HepG2 (cell line): Measurements from ENCODE around the gene PALM. TPM values are rescaled to one million over a fixed set of nuclear protein-coding genes. Genes with fewer than 3 reads are reported as not detected.

Source experiments
- CBX2 ChIP-seq, 2 experiments: fragments of 200-600 bp in 1 of 2; sonication (generic); formaldehyde crosslinking in 1 of 2; IDR thresholded peaks; 2 replicates each; pipeline versions ENCODE4 v1.7.0 to v1.8.1; 2018 to 2022; ENCODE audit warnings: low read depth in 2 of 2, low read length in 1 of 2, mild to moderate bottlenecking in 1 of 2, missing genetic modification reagents in 1 of 2
- GATA4 ChIP-seq: sonication (generic); IDR thresholded peaks from 2 replicates; pipeline ENCODE4 v1.6.1; 2016; ENCODE audit warnings: antibody characterized with exemption, low read depth, borderline replicate concordance
- IKZF1 ChIP-seq: fragments of 450-650 bp; IDR thresholded peaks from 2 replicates; pipeline ENCODE4 v1.7.1; 2016
- KDM5B ChIP-seq: sonication (generic); formaldehyde crosslinking; IDR thresholded peaks from 2 replicates; pipeline ENCODE4 v1.4.0; 2020; ENCODE audit warnings: missing genetic modification reagents, mild to moderate bottlenecking, borderline replicate concordance
- MAZ ChIP-seq, 2 experiments: sonication (generic) in 1 of 2; formaldehyde crosslinking in 1 of 2; IDR thresholded peaks; 2 replicates each; pipeline versions ENCODE4 v1.5.0 to v1.6.1; 2012 to 2020; ENCODE audit warnings: low read depth in 2 of 2, mild to moderate bottlenecking in 2 of 2, borderline replicate concordance in 1 of 2, improper control_type of control experiment in 1 of 2, low read length in 1 of 2, missing genetic modification reagents in 1 of 2, moderate library complexity in 1 of 2
- NFIB ChIP-seq: sonication (generic); formaldehyde crosslinking; IDR thresholded peaks from 2 replicates; pipeline ENCODE4 v1.9.0; 2021; ENCODE audit warnings: missing genetic modification reagents, mild to moderate bottlenecking, borderline replicate concordance
- SALL2 ChIP-seq: sonication (generic); formaldehyde crosslinking; IDR thresholded peaks from 2 replicates; pipeline ENCODE4 v1.8.1; 2023; ENCODE audit warnings: mild to moderate bottlenecking, missing genetic modification reagents, inconsistent platforms
- SATB2 ChIP-seq: sonication (generic); formaldehyde crosslinking; IDR thresholded peaks from 2 replicates; pipeline ENCODE4 v1.5.0; 2020; ENCODE audit warnings: missing genetic modification reagents
- THAP11 ChIP-seq: IDR thresholded peaks from 2 replicates; pipeline ENCODE4 v1.6.1; 2016; ENCODE audit warnings: missing biosample characterization, missing genetic modification reagents
- ZFP36L2 ChIP-seq: sonication (generic); formaldehyde crosslinking; IDR thresholded peaks from 2 replicates; pipeline ENCODE4 v1.4.0; 2020; ENCODE audit warnings: missing genetic modification reagents
- ZNF18 ChIP-seq: sonication (generic); formaldehyde crosslinking; IDR thresholded peaks from 2 replicates; pipeline ENCODE4 v1.8.0; 2022; ENCODE audit warnings: mild to moderate bottlenecking, missing genetic modification reagents; ENCODE audit not compliant: insufficient replicate concordance
- ZNF224 ChIP-seq: sonication (generic); formaldehyde crosslinking; IDR thresholded peaks from 2 replicates; pipeline ENCODE4 v1.5.0; 2020; ENCODE audit warnings: mild to moderate bottlenecking, missing genetic modification reagents
- ZNF253 ChIP-seq: sonication (generic); formaldehyde crosslinking; IDR thresholded peaks from 2 replicates; pipeline ENCODE4 v1.8.0; 2022; ENCODE audit warnings: mild to moderate bottlenecking, missing genetic modification reagents, borderline replicate concordance
- ZNF329 ChIP-seq: sonication (generic); formaldehyde crosslinking; IDR thresholded peaks from 2 replicates; pipeline ENCODE4 v1.9.0; 2021; ENCODE audit warnings: low read depth, mild to moderate bottlenecking, missing genetic modification reagents
- ZNF619 ChIP-seq: sonication (generic); formaldehyde crosslinking; IDR thresholded peaks from 2 replicates; pipeline ENCODE4 v1.4.0; 2020; ENCODE audit warnings: mild to moderate bottlenecking, missing genetic modification reagents
- ZNF703 ChIP-seq: sonication (generic); formaldehyde crosslinking; IDR thresholded peaks from 2 replicates; pipeline ENCODE4 v1.5.1; 2020; ENCODE audit warnings: missing genetic modification reagents, mild to moderate bottlenecking, moderate library complexity, borderline replicate concordance
- polyA plus RNA-seq, 8 experiments: library from polyadenylated mRNA; depleted of rRNA in 3 of 8; stranded (reverse) in 7 of 8; unstranded in 1 of 8; fragments of >200 nt; fragmentation: Illumina TruSeq in 4 of 8; extraction: Trizol in 4 of 8; gene quantifications; 2 replicates each; pipeline versions ENCODE4 v1.2.1 to v1.2.3, GENCODE V29; 2011 to 2016; ENCODE audit warnings: low read depth in 4 of 8, missing spikeins in 1 of 8, mixed read lengths in 1 of 8; ENCODE audit not compliant: insufficient read depth in 1 of 8
- total RNA-seq, 5 experiments: library from RNA; depleted of rRNA; stranded (reverse); fragments of >200 nt; fragmentation: Illumina TruSeq; extraction: Trizol; gene quantifications; 2 replicates each; pipeline ENCODE4 v1.2.3, GENCODE V29; 2016; ENCODE audit warnings: low read depth in 1 of 5
- TF ChIP-seq, protein P1 (sequence below), 2 experiments: IDR thresholded peaks; 2 replicates each; pipeline ENCODE4 v1.6.1; 2011 to 2012; ENCODE audit warnings: low read length in 2 of 2, borderline replicate concordance in 1 of 2, low read depth in 1 of 2, mild to moderate bottlenecking in 1 of 2, moderate library complexity in 1 of 2
- TF ChIP-seq, protein P2 (sequence below): sonication (generic); formaldehyde crosslinking; conservative IDR thresholded peaks from 2 replicates; pipeline ENCODE4 v1.4.0; 2020; ENCODE audit warnings: missing genetic modification reagents
- TF ChIP-seq, protein P3 (sequence below): sonication (generic); formaldehyde crosslinking; IDR thresholded peaks from 2 replicates; pipeline ENCODE4 v1.8.1; 2023; ENCODE audit warnings: mild to moderate bottlenecking, inconsistent platforms, moderate library complexity, missing genetic modification reagents, borderline replicate concordance

Gene PALM
- total and polyA plus RNA-seq, 2 of the 13 experiments (the other 11 are each of a cell fraction or from before 2014, with no cell fraction given), result 4.0 to 9.7 TPM

DNA sequence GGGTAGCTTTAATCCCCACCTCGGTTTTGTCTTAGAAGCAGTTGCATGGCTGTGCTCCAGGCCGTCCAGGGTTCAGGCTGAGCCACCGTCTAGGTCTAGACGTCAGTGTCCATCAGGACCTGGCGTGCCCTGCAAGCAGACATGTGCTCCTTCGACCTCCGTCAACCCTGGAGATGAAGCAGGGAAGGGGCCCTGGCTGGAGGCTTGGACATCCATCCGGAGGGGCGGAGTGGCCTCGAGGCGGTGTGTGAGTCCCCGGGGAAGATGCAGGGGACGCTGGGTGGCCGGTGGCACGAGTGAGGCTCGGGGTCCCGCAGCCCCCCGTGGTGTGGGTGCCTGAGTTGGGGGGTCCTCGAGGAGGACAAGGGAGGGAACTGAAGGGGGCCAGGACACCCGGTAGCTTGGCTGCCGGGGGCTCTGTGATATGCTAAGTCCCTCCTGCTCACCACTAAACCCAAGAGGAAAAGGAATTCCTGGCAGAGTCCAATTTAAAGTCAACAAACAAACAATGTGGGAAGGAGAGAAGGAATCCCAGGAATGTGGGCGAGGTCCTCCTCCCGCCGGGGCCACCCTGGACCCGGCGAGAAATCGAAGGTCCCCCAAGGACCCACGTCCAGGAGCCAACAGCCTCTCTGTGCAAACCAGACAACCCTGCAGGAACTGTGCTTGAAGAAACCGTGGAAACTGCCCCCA lies 73.6 kb downstream of the PALM start (continued):
- TF ChIP-seq, protein P1, sequence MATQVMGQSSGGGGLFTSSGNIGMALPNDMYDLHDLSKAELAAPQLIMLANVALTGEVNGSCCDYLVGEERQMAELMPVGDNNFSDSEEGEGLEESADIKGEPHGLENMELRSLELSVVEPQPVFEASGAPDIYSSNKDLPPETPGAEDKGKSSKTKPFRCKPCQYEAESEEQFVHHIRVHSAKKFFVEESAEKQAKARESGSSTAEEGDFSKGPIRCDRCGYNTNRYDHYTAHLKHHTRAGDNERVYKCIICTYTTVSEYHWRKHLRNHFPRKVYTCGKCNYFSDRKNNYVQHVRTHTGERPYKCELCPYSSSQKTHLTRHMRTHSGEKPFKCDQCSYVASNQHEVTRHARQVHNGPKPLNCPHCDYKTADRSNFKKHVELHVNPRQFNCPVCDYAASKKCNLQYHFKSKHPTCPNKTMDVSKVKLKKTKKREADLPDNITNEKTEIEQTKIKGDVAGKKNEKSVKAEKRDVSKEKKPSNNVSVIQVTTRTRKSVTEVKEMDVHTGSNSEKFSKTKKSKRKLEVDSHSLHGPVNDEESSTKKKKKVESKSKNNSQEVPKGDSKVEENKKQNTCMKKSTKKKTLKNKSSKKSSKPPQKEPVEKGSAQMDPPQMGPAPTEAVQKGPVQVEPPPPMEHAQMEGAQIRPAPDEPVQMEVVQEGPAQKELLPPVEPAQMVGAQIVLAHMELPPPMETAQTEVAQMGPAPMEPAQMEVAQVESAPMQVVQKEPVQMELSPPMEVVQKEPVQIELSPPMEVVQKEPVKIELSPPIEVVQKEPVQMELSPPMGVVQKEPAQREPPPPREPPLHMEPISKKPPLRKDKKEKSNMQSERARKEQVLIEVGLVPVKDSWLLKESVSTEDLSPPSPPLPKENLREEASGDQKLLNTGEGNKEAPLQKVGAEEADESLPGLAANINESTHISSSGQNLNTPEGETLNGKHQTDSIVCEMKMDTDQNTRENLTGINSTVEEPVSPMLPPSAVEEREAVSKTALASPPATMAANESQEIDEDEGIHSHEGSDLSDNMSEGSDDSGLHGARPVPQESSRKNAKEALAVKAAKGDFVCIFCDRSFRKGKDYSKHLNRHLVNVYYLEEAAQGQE (IDR thresholded peaks at IDR 0.05; ENCODE audit: borderline replicate concordance in 1 of 2, low read depth in 1 of 2, low read length in 2 of 2), result 0 out of 4 replicates have a peak, but pooled peaks of 1 of the 2 experiments have one; percentile 27
- TF ChIP-seq, protein P2, sequence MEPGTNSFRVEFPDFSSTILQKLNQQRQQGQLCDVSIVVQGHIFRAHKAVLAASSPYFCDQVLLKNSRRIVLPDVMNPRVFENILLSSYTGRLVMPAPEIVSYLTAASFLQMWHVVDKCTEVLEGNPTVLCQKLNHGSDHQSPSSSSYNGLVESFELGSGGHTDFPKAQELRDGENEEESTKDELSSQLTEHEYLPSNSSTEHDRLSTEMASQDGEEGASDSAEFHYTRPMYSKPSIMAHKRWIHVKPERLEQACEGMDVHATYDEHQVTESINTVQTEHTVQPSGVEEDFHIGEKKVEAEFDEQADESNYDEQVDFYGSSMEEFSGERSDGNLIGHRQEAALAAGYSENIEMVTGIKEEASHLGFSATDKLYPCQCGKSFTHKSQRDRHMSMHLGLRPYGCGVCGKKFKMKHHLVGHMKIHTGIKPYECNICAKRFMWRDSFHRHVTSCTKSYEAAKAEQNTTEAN (CRISPR knock-in tag), result no peak
- TF ChIP-seq GATA4, result no peak
- no peak for TF ChIP-seq ZNF18 (CRISPR knock-in tag)
- no peak for TF ChIP-seq ZFP36L2 (CRISPR knock-in tag)
- TF ChIP-seq, protein P3, sequence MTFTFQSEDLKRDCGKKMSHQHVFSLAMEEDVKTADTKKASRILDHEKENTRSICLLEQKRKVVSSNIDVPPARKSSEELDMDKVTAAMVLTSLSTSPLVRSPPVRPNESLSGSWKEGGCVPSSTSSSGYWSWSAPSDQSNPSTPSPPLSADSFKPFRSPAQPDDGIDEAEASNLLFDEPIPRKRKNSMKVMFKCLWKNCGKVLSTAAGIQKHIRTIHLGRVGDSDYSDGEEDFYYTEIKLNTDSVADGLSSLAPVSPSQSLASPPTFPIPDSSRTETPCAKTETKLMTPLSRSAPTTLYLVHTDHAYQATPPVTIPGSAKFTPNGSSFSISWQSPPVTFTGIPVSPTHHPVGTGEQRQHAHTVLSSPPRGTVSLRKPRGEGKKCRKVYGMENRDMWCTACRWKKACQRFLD (CRISPR knock-in tag), result no peak
- no peak for TF ChIP-seq CBX2 (IDR thresholded peaks at IDR 0.05; ENCODE audit: low read depth, low read length)
- no peak for TF ChIP-seq CBX2 (CRISPR knock-in tag; IDR thresholded peaks at IDR 0.05; ENCODE audit: low read depth)
- TF ChIP-seq THAP11 (CRISPR knock-in tag), result peak; percentile 44; the same call in 1 of the 2 replicates
- no peak for TF ChIP-seq SATB2 (CRISPR knock-in tag)
- peak; percentile 60; the same call in 1 of the 2 replicates for TF ChIP-seq KDM5B (CRISPR knock-in tag)
- no peak for TF ChIP-seq ZNF329
- no peak for TF ChIP-seq ZNF224 (CRISPR knock-in tag)
- TF ChIP-seq ZNF619, result no peak
- no peak for TF ChIP-seq ZNF253 (CRISPR knock-in tag)
- no peak for TF ChIP-seq MAZ (IDR thresholded peaks at IDR 0.05; ENCODE audit: borderline replicate concordance, low read depth, low read length)
- TF ChIP-seq MAZ (CRISPR knock-in tag; IDR thresholded peaks at IDR 0.05; ENCODE audit: low read depth), result no peak; the same call in 1 of the 2 replicates
- TF ChIP-seq SALL2 (CRISPR knock-in tag), result no peak
- no peak for TF ChIP-seq IKZF1
- no peak for TF ChIP-seq NFIB (CRISPR knock-in tag)
- no peak for TF ChIP-seq ZNF703 (CRISPR knock-in tag)
